MCF 10A (cell line): ENCODE measurements around the gene ADGRL3. TPM values are rescaled to one million over a fixed set of nuclear protein-coding genes. Genes with fewer than 3 reads are reported as not detected.

Experiments
- BruUV-seq: library from RNA; stranded (reverse); fragments of 400-500 nt; replicated peaks from 2 replicates; lab custom pipeline; 2021; lab: Mats Ljungman, UMichigan
- CTCF ChIA-PET: fragments of 300-600 bp; sonication (Branson Sonifier 250); formaldehyde crosslinking; extraction: SDS; loops from one replicate; lab custom pipeline; 2021; ENCODE audit warnings: antibody characterized with exemption, inconsistent platforms; lab: Yijun Ruan, JAX
- POLR2A ChIA-PET: fragments of 300-600, 350-650 bp; sonication (Branson Sonifier 250); formaldehyde crosslinking; extraction: SDS; loops from one replicate; lab custom pipeline; 2020; ENCODE audit warnings: antibody characterized with exemption, inconsistent platforms; lab: Yijun Ruan, JAX
- DNase-seq: peaks from one replicate; pipeline ENCODE4 v3.0.0-alpha.2; 2018; ENCODE audit not compliant: unreplicated experiment
- H3K27ac Mint-ChIP-seq: one replicate; pipeline ENCODE4 v1.8.0; 2022; ENCODE audit warnings: mild to moderate bottlenecking, low read depth, mixed read lengths; ENCODE audit not compliant: unreplicated experiment
- H3K27me3 Mint-ChIP-seq: one replicate; pipeline ENCODE4 v1.8.0; 2022; ENCODE audit warnings: mixed read lengths; ENCODE audit not compliant: insufficient read depth, unreplicated experiment
- H3K36me3 Mint-ChIP-seq: one replicate; pipeline ENCODE4 v1.8.0; 2022; ENCODE audit warnings: mild to moderate bottlenecking, moderate library complexity, mixed read lengths; ENCODE audit not compliant: insufficient read depth, unreplicated experiment
- H3K4me1 Mint-ChIP-seq: one replicate; pipeline ENCODE4 v1.8.0; 2022; ENCODE audit warnings: mixed read lengths; ENCODE audit not compliant: insufficient read depth, unreplicated experiment
- H3K4me3 Mint-ChIP-seq: one replicate; pipeline ENCODE4 v1.8.0; 2022; ENCODE audit warnings: mild to moderate bottlenecking, moderate library complexity, mixed read lengths; ENCODE audit not compliant: unreplicated experiment
- H3K9me3 Mint-ChIP-seq: one replicate; pipeline ENCODE4 v1.8.0; 2022; ENCODE audit warnings: mixed read lengths; ENCODE audit not compliant: unreplicated experiment
- CTCF ChIP-seq: fragments of 200-600 bp; IDR thresholded peaks from one replicate; pipeline ENCODE4 v1.8.0; 2022; ENCODE audit warnings: antibody characterized with exemption, mild to moderate bottlenecking; ENCODE audit not compliant: unreplicated experiment
- intact Hi-C: fragments of 100-400 bp; cut with micrococcal nuclease; formaldehyde crosslinking; loops from 2 replicates; pipeline ENCODE4 v1.14.1; 2022
- total RNA-seq: library from RNA; stranded (reverse); gene quantifications from 2 replicates; pipeline ENCODE4 v1.2.3, GENCODE V29; 2022

Gene ADGRL3
- total RNA-seq, 1 experiment from 2014 or later = 3.6 TPM

- POLR2A ChIA-PET = no interaction called here
- no peak for TF ChIP-seq CTCF
Observed at GRCh38 chr4:61292322-61292721, 92.2 kb downstream of the ADGRL3 start.

GRCh38 chr4:61293707-61294400 is 93.7 kb downstream of the ADGRL3 start:
- Mint-ChIP-seq H3K27ac (no peak overlapping the region), H3K4me1 (no peaks in the 10 kb centered on the region), H3K27me3 (no peaks in the 10 kb centered on the region), H3K9me3 (no peaks in the 10 kb centered on the region), H3K36me3 (no peaks in the 10 kb centered on the region), H3K4me3 (no peak overlapping the region)
- no peak for TF ChIP-seq CTCF
- no TSS peak for BruUV-seq
- ChIA-PET POLR2A (no interaction called here), CTCF (interaction anchor here (0.7 kb wide), 1 partner anchor 11 kb away, joined by 3 read pairs; no protein-coding TSS in a partner anchor)
- DNase-seq = no peak
- intact Hi-C loops = no loop called here

More at GRCh38 chr4:61292322-61292721, 92.2 kb downstream of the ADGRL3 start:
- Mint-ChIP-seq H3K4me3 (no peak overlapping the region), H3K9me3 (no peaks in the 10 kb centered on the region), H3K4me1 (no peaks in the 10 kb centered on the region), H3K27ac (no peak overlapping the region), H3K36me3 (no peaks in the 10 kb centered on the region), H3K27me3 (no peaks in the 10 kb centered on the region)
- intact Hi-C loops = no loop called here
- BruUV-seq = no TSS peak
- CTCF ChIA-PET = interaction anchor here (0.6 to 0.9 kb wide), 2 partner anchors 15 to 35 kb away, joined by 3 to 4 read pairs; no protein-coding TSS in a partner anchor
- no peak for DNase-seq

GRCh38 chr4:61294936-61295335 is 94.8 kb downstream of the ADGRL3 start:
- no peak for DNase-seq
- H3K27me3 Mint-ChIP-seq = no peaks in the 10 kb centered on the region
- no TSS peak for BruUV-seq
- H3K4me1 Mint-ChIP-seq = no peaks in the 10 kb centered on the region
- CTCF ChIA-PET = no interaction called here
- no peaks in the 10 kb centered on the region for H3K36me3 Mint-ChIP-seq
- no peak for TF ChIP-seq CTCF
- no peak overlapping the region for H3K4me3 Mint-ChIP-seq
- no peak overlapping the region for H3K27ac Mint-ChIP-seq
- POLR2A ChIA-PET = no interaction called here
- intact Hi-C loops = no loop called here
- no peaks in the 10 kb centered on the region for H3K9me3 Mint-ChIP-seq

- ChIA-PET POLR2A (interaction anchor here (0.6 to 0.7 kb wide), 2 partner anchors 101 to 179 kb away, joined by 4 to 6 read pairs; no protein-coding TSS in a partner anchor), CTCF (no interaction called here)
- Mint-ChIP-seq H3K36me3 (no peaks in the 10 kb centered on the region), H3K27ac (no peak overlapping the region), H3K4me3 (no peak overlapping the region), H3K9me3 (no peaks in the 10 kb centered on the region), H3K27me3 (no peaks in the 10 kb centered on the region), H3K4me1 (no peaks in the 10 kb centered on the region)
- TF ChIP-seq CTCF = no peak
- BruUV-seq = no TSS peak
- intact Hi-C loops = no loop called here
- no peak for DNase-seq
Observed at GRCh38 chr4:61296144-61296543, 96.0 kb downstream of the ADGRL3 start.
